ENCODE results near the gene CACNB4.

The CACNB4 gene

GRCh38 chr2:151961558-151961957 is 137.3 kb downstream of the CACNB4 start:
- no peak overlapping the region for H3K27ac ChIP-seq (ENCODE audit: poor library complexity, severe bottlenecking)
- H3K27me3 ChIP-seq (ENCODE audit: insufficient read depth, poor library complexity, severe bottlenecking), result no peaks in the 10 kb centered on the region
- no peak for TF ChIP-seq CTCF (IDR thresholded peaks at IDR 0.05; ENCODE audit: poor library complexity, severe bottlenecking)
- no peaks in the 10 kb centered on the region for H3K4me1 ChIP-seq (ENCODE audit: insufficient read depth, poor library complexity, severe bottlenecking)
- ATAC-seq (ENCODE audit: low read depth), result no peak
- H3K4me3 ChIP-seq (ENCODE audit: severe bottlenecking), result no peak overlapping the region
- no peaks in the 10 kb centered on the region for H3K36me3 ChIP-seq (ENCODE audit: low read depth)
- no peaks in the 10 kb centered on the region for H3K9me3 ChIP-seq (ENCODE audit: severe bottlenecking)
- no peak for DNase-seq (ENCODE audit: low spot score)

GRCh38 chr2:151959238-151959637 is 139.6 kb downstream of the CACNB4 start:
- ATAC-seq (ENCODE audit: low read depth), result no peak
- no peak overlapping the region for H3K4me3 ChIP-seq (ENCODE audit: severe bottlenecking)
- no peaks in the 10 kb centered on the region for H3K4me1 ChIP-seq (ENCODE audit: insufficient read depth, poor library complexity, severe bottlenecking)
- H3K9me3 ChIP-seq (ENCODE audit: severe bottlenecking), result no peaks in the 10 kb centered on the region
- no peaks in the 10 kb centered on the region for H3K36me3 ChIP-seq (ENCODE audit: low read depth)
- H3K27me3 ChIP-seq (ENCODE audit: insufficient read depth, poor library complexity, severe bottlenecking), result no peaks in the 10 kb centered on the region
- H3K27ac ChIP-seq (ENCODE audit: poor library complexity, severe bottlenecking), result no peak overlapping the region
- no peak for DNase-seq (ENCODE audit: low spot score)
- TF ChIP-seq CTCF (IDR thresholded peaks at IDR 0.05; ENCODE audit: poor library complexity, severe bottlenecking), result no peak

GRCh38 chr2:151953467-151953866 is 145.4 kb downstream of the CACNB4 start:
- Histone ChIP-seq H3K4me3 (ENCODE audit: severe bottlenecking) (no peak overlapping the region), H3K27me3 (ENCODE audit: insufficient read depth, poor library complexity, severe bottlenecking) (no peaks in the 10 kb centered on the region), H3K27ac (ENCODE audit: poor library complexity, severe bottlenecking) (no peak overlapping the region), H3K36me3 (ENCODE audit: low read depth) (no peaks in the 10 kb centered on the region), H3K9me3 (ENCODE audit: severe bottlenecking) (no peaks in the 10 kb centered on the region), H3K4me1 (ENCODE audit: insufficient read depth, poor library complexity, severe bottlenecking) (no peaks in the 10 kb centered on the region)
- TF ChIP-seq CTCF (IDR thresholded peaks at IDR 0.05; ENCODE audit: poor library complexity, severe bottlenecking), result no peak
- ATAC-seq (ENCODE audit: low read depth) (no peak), DNase-seq (ENCODE audit: low spot score) (no peak)

- H3K27ac ChIP-seq (ENCODE audit: poor library complexity, severe bottlenecking), result no peak overlapping the region
- no peak for TF ChIP-seq CTCF (IDR thresholded peaks at IDR 0.05; ENCODE audit: poor library complexity, severe bottlenecking)
Measured at GRCh38 chr2:151952691-151953456, 146.0 kb downstream of the CACNB4 start.

GRCh38 chr2:151947813-151948165 is 151.1 kb downstream of the CACNB4 start:
- H3K4me1 ChIP-seq (ENCODE audit: insufficient read depth, poor library complexity, severe bottlenecking), result peaks cover 21% of the 10 kb centered on the region
- no peak for TF ChIP-seq CTCF (IDR thresholded peaks at IDR 0.05; ENCODE audit: poor library complexity, severe bottlenecking)
- ATAC-seq (ENCODE audit: low read depth) (peak; percentile 47), DNase-seq (ENCODE audit: low spot score) (no peak)
- no peaks in the 10 kb centered on the region for H3K36me3 ChIP-seq (ENCODE audit: low read depth)
- H3K4me3 ChIP-seq (ENCODE audit: severe bottlenecking), result no peak overlapping the region
- no peaks in the 10 kb centered on the region for H3K9me3 ChIP-seq (ENCODE audit: severe bottlenecking)
- H3K27ac ChIP-seq (ENCODE audit: poor library complexity, severe bottlenecking), result no peak overlapping the region
- H3K27me3 ChIP-seq (ENCODE audit: insufficient read depth, poor library complexity, severe bottlenecking), result no peaks in the 10 kb centered on the region

More at GRCh38 chr2:151952691-151953456, 146.0 kb downstream of the CACNB4 start:
- H3K27me3 ChIP-seq (ENCODE audit: insufficient read depth, poor library complexity, severe bottlenecking), result no peaks in the 10 kb centered on the region
- no peak overlapping the region for H3K4me3 ChIP-seq (ENCODE audit: severe bottlenecking)
- H3K9me3 ChIP-seq (ENCODE audit: severe bottlenecking), result no peaks in the 10 kb centered on the region
- no peak for DNase-seq (ENCODE audit: low spot score)
- peaks cover under 1% of the 10 kb centered on the region for H3K4me1 ChIP-seq (ENCODE audit: insufficient read depth, poor library complexity, severe bottlenecking)
- H3K36me3 ChIP-seq (ENCODE audit: low read depth), result no peaks in the 10 kb centered on the region
- ATAC-seq (ENCODE audit: low read depth), result no peak
